CD1c-positive myeloid dendritic cell (primary cell): ENCODE results near the gene TTC23.
A peak's percentile ranks its signal among the peaks of the same experiment; 100 is the strongest.
"Not testable (repeated sequence)": the region's sequence is repeated elsewhere in the genome, so short reads cannot be mapped to it uniquely, and the experiment has no call there.

Source experiments
- DNase-seq: peaks from one replicate; pipeline ENCODE4 v3.0.0-alpha.2; 2016; ENCODE audit errors: extremely low spot score

The TTC23 gene

DNA sequence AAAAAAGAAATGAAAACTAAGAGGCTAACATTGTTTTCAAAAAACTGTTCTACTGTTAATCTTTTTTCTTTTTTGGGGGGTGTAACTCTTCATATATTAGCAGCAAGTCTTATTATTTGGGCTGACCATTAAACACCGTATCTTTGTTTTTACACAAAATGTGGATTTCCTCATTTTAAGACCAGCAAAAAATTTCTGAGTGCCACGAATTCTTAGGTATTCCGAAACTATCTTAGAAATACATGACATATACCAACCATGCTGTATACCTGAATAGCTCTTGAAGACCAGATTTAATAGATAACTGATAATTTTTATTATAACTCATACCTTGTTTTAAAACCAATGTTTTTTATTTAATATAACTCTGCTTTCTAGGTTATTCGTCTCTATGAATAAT lies 620 bp upstream of the TTC23 start:
- no peak for DNase-seq

DNA sequence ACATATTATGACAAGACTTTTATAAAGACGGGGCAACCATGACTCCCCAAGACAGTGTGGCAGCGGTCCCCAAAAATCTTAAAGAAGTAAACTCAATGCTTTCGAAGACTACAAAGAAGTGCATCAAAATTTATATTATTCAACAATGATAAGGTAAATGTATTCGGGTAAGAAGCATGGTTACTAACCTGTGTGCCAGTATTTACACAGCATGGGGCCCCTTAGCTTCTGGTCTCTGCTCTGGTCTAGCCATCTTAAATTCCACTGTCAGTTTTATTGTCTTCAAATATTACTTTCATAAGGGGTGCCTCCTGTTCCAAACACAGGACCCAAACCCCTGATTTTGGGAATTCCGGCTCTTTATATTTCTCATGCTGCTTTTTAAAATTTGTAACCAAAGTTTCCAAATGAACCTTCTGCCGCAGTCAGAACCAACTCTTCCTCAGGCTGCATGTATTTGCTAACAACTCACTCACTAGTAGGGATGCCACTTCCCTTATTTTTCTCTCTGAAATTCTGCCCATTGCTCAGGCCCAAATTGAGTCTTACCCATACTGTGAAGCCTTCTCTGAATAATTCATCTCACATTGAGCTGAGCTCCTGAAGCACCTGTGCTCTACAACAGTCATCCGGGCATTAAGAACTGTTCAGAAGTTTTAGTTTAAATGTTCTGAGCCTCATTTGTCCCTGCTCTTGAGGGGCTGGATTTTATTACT lies 1.2 kb downstream of the TTC23 start:
- peak; percentile 18 for DNase-seq

DNA sequence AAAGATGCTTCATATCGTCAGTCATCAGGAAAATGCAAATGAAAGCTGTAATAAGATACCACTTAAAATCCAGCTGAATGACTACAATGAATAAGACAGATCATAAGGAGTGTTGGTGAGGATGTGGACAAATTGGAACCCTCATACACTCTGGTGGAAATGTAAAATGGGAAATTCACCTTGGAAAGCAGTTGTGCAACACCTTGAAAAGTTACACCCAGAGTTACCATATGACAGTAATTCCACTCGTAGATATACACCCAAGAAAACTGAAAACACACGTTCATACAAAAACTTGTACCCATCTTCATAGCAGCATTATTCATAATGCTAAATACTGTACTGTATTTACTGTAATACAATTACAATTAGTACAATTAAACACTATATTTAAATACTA lies 2.3 kb downstream of the TTC23 start:
- DNase-seq: no peak

DNA sequence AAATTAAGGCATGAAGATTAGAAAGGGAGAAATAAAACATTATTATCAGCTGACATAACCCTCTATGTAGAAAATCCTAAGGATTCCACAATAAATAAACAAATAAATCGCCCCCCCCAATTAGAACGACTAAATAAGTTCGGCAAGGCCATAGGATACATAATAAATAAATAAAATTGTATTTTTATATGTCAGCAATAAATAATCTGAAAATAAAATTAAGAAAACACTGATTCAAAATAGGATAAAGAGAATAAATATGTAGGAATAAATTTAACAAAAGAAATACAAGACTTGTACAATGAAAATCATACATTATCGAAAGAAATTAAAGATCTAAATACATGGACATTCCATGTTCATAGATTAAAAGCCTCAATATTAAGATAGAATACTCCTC lies 5.1 kb downstream of the TTC23 start:
- no peak for DNase-seq

DNA sequence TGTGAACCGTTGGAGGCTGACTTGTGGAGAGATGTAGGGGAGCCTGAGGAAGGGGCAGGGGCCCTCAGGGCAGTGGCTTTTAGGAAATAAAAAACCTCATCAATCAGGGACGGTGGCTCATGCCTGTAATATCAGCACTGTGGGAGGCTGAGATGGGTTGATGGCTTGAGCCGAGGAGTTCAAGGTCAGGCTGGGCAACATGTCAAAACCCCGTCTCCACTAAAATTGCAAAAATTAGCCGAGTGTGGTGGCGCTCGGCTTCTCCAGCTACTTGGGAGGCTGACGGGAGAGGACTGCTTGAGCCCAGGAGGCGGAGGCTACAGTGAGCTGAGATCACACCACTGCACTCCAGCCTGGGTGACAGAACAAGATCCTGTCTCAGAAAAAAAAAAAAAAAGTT lies 7.6 kb downstream of the TTC23 start:
- no peak for DNase-seq

DNA sequence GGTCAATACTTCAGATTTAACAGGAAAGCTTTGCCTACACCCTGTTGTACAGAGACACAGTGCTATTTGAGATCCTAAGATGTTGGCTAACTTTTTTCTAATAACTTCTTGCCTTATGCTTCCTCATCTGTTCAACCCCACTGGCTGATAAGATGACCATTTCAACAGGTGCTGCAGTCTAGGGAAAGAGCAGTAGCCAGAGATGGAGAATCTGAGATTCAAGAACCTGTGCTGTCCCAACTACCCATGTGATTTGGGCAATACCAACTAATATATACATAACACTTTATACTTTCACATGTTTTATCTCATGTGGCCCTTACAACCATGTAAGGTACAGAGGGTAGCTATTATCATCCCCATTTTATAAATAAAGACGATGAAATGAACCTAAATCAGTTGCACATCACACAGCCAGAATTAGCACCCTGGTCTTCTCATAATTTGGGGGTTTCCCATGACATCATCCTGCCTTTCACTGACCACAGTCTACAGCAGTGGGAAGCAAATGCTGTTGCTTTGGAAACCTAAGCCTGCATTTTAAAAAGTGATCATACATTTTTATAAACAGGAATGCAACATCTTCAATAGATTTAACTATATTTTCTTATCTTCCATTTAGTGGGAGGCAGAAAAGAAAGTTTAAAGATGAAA lies 9.7 kb downstream of the TTC23 start:
- no peak for DNase-seq

DNA sequence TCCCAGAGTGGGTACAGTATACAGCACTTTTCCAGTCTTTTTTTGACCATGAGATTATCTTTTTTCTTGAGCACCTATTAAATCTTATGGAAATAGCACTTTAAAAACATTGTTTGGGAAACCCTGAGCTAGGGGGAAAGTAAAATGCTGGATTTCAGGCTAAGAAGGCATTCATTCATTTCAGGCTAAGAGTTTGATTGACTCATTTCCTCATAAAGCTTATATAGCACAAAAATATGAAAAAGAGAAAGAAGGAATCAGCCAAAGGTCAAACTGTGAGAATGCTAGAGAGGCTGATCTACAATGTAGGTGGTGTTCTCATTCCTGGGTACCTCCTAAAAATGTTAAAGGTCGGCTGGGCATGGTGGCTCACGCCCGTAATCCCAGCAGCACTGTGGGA lies 10.5 kb downstream of the TTC23 start:
- no peak for DNase-seq

DNA sequence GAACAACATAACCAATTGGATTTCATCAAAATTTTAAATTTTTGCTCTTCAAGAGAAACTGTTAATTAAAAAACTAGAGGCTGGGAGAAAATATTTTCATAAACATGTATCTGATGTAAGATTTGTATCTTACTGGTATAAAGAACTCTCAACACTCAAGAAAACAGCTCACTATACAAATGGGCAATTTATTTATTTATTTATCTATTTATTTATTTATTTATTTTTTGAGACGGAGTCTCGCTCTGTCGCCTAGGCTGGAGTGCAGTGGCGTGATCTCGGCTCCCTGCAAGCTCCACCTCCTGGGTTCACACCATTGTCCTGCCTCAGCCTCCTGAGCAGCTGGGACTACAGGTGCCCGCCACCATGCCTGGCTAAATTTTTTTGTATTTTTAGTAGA lies 15.2 kb downstream of the TTC23 start:
- not testable (repeated sequence) for DNase-seq

DNA sequence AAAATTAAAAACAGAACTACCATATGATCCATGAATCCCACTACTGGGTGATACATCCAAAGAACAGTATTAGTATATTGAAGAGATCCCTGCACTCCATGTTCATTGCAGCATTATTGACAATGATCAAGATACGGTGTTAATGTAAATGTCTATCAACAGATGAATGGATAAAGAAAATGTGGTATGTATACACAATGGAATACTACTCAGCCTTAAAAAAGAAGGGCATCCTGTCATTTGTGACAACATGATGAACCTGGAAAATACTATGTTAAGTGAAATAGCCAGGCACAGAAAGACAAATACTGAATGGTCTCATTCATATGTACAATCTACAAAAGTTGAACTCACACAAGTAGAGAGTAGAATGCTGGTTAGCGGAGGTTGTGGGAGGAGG lies 16.6 kb downstream of the TTC23 start:
- DNase-seq: no peak

DNA sequence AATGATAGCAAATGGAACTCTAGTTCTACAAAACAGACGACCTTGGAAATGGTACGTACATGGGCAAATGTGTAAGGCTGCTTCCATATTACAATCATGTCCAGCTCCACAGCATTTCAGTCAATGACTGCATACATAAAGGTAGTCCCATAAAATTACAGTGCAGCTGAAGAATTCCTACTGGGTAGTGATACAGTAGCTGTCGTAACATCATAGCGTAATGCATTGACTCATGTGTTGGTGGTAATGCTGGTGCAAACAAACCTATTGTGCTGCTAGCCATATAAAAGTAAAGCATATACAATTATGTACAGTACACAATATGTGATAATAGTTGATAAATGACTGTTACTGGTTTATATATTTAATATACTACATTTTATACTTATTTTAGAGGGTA lies 18.5 kb downstream of the TTC23 start:
- DNase-seq: no peak

DNA sequence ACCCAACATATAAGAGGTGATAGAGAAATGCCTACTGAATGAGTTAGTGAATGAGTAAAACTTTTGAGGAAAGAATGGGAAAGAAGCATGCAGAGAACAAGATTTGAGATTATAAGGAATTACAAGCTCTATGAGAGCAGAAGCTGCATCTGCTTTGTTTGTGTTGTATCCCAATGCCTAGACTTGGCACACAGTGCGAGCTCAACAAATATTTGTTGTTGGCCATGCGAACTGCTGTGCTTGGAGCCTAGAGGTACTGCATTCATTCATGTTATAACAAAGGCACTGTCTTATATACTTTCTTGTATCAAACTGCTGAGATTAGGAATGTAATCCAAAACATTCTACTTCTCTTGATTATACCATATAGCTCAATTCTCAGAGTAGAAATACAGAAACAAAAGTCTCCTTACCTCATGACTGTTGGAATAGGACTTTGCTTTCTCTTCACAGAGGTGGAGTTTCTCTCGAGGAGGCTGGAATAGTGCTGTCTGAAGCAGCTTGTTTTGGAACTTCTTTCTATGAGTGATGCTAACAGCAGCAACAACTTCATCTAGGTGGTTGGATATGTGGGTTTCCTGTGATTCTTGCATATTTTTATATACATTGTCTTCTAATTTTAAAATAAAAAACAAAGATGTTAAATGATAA lies 21.1 kb downstream of the TTC23 start:
- DNase-seq: no peak

DNA sequence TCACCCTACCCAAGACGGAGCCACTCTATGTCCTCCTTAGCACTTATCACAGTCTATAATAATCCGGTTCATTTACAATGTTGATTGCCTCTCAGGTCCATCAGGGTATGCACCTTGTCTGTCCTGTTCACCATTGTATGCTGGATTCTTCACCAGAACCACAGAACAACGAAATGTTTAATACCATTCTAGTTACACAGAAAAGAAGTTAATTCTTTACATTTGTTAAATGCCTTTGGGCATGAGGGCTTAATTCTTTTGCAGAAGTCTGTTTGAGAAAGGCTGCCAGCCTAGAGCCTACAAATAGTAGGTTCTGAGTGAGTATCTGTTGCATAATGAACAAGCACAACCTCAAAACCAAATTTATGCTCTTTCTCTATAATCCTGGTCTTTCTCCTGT lies 22.6 kb downstream of the TTC23 start:
- DNase-seq: no peak

DNA sequence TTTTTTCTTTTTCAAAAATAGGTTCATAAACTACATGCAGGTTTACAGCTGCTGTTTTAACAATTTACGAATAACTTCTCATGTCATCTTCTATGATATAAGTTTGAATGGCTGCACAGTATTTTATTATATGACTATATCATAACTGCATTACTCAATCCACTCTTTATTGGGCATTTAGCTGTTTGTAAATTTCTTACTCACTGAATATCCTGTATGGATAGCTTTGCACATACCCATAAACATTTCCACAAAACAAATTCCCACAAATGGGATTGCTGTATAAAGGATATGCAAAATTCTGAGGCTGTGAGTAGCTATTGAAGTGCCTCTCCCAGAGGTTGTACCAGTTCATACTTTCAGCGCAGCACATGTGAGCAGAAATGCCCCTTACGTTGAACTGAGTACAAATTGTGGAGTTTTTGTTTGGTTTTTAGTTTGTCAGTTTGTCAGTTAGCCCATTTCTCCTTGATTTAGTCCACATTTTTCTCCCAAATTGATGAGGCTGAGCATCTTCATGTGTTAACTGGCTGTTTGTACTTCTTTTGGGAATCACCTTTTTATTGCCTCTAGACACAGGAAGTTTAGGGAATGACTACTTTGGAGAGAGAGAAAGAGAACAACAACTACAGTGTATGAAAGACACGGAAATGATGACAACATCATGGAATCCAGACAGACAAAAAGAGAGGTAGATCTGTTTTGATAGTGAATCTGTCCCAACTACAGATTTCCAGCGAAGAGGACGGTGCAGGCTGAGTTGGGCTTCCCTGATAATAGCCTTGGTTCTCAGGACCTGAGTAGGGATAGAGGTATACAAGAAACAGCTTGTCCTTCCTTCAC lies 24.8 kb downstream of the TTC23 start:
- DNase-seq: no peak

DNA sequence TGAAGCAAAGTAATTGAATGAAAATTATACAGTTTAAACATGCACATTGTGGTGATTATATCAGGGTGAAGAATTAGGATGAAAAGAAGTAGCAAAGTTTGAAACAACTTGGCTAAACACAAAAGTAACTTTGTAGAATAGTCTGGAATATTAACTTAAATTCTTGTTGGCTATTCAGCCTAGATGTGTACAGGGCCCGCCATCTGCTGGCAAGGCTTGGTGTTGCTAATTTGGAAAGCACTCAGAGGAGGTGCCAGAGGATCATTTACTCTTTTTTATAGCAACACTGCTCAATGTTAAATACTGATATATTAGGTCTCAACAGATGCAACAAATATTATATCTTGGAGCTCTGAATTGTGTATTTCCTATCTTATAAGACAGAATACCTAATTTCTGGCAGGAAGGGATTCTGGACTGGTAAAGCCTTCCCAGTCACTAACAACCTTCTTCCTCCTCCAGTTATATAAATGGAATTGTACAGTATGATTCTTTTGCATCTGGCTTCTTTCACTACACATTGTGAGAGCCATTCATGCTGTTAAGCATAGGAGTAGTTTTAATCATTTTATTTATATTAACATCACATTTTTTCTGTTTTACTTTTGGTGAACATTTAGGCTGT lies 36.1 kb downstream of the TTC23 start:
- DNase-seq: peak; percentile 51

DNA sequence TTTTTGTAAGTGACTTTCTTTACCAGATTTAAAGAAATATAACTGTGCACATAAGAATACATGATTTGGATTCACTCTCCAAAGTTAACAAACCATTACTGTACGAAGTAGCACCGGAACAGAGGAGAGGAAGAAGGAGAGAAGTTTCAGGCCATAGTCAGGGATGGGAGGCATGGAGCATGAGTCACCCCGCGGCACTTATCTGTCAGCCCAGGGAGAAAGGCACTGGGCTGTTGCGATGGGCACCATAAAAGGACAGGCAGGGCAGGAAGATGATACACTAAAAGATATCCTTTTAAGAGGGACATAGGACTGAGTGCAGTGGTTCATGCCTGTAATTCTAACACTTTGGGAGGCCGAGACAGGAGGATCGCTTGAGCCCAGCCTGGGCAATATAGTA lies 37.0 kb downstream of the TTC23 start:
- DNase-seq: no peak

DNA sequence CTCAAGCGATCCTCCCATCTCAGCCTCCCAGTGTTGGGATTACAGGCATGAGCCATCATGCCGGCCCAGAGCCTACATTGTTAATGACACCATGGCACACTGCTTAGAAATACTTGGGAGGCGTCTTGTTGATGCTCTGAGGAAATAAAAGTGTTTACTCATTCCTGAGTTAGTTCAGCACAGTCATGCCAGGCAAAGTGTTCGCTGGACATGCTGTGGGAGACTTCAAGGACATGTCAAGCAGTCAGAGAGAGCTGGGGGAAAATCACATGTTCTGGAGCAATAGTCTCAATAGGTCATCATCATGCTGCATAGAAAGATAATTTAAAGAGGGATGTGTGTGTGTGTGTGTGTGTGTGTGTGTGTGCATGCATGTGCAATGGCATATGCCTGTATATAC lies 37.5 kb downstream of the TTC23 start:
- no peak for DNase-seq

DNA sequence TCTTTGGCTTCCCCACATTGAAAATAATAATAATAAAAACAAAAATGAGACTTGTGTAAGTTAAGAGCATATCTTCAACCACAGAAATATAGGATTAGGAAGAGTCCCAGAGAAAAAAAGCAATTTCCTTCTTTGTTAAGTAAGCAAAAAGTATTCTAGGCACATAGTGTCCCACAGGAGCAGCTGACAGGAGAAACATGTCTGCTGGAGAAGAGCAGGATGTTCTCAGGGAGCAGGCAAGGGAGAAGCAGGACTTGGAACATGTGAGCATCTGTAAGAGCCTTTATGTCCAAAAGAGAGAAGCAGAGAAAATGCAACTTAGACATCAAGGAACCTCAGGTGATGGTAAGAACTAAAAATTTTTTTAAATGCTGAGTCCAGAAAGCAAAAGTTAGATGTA lies 39.0 kb downstream of the TTC23 start:
- no peak for DNase-seq

DNA sequence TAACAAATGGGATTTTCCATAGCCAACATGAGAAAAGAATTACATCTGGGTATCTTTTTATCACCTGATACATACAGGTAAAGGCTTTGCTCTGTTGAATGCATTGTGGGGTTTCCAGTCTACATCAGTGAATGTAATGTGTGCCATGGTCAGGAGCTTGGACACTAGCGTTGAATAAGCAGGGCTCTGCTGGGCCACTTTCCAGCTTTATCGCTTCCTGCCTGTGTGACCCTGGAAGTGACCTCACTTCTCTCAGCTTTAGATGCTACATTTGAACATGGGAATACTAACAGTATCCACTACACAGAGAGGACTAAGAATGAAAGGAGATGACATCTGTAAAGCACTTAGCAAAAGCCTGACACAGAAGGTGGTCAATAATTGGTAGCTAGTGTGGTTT lies 40.1 kb downstream of the TTC23 start:
- DNase-seq: no peak

DNA sequence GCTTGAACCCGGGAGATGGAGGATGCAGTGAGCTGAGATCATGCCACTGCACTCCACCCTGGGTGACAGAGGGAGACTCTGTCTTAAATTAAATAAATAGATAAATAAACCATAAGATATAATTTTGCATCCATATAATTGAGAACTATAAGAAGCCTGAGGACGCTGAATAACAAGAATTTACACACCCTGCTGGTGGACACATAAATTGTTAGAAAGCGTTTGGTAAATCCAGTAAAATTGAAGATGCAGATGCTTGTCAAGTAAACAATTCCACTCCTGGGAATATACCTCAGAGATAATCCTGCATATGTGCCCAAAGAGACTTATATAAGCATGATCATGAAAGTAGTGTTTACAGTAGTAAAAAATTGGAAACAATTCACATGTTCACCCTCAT lies 41.7 kb downstream of the TTC23 start:
- DNase-seq: no peak

DNA sequence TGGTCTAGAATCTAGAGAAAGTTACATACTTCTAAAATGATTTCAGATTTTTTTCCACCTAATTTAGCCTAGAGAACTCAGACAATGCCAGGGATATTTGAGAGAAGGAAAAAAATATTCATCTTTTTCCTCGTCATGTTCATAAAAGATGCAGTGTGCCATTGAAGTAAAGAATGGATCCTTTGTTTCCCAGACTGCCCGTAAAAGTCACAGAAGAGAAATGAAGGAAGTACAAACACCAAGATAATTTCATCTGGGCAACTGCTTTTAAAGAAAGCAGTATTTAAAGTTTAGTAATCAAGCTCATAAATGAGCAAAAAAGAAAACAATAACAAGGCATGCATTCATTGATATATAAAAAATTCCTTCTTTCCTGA lies 47.2 kb downstream of the TTC23 start:
- no peak for DNase-seq

DNA sequence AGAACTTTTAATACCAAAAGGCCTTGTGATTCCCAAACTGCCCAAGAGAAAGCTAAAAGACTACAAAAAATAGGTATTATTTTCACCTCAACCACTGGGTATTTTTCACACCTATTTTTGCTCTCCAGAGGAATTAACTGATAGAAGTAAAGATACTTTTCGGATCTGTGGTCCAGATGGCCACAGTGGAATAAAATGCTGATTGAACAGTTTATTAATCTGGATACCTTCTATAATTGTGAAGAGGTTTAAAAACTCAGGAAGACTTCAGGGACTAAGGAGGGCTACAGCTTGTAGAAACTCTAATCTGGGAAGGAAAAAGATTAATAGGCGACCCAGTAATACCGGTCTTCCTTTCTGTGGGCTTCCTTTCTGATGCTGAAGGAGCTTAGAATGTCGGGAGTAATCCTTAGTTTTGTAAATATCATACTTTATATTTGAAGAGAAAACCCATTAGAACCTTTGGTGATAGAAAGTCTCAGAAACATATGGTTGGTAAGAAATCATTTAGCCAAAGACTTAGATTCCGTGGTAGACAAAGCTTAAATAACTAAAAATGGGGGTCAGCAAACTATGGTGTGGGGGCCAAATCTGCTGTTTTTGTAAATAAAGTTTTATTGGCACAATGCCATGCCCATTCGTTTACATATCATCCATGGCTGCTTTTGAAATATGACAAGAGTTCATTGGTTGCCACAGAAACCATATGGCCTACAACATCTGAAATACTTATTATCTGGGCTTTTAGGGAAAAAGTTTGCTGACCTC lies 47.8 kb downstream of the TTC23 start:
- no peak for DNase-seq
